Measurements from ENCODE around the gene GABRA6.

Gene GABRA6

GRCh38 chr5:161707382-161707781 is 21.9 kb downstream of the GABRA6 start (continued):
- TF ChIP-seq, protein P1, sequence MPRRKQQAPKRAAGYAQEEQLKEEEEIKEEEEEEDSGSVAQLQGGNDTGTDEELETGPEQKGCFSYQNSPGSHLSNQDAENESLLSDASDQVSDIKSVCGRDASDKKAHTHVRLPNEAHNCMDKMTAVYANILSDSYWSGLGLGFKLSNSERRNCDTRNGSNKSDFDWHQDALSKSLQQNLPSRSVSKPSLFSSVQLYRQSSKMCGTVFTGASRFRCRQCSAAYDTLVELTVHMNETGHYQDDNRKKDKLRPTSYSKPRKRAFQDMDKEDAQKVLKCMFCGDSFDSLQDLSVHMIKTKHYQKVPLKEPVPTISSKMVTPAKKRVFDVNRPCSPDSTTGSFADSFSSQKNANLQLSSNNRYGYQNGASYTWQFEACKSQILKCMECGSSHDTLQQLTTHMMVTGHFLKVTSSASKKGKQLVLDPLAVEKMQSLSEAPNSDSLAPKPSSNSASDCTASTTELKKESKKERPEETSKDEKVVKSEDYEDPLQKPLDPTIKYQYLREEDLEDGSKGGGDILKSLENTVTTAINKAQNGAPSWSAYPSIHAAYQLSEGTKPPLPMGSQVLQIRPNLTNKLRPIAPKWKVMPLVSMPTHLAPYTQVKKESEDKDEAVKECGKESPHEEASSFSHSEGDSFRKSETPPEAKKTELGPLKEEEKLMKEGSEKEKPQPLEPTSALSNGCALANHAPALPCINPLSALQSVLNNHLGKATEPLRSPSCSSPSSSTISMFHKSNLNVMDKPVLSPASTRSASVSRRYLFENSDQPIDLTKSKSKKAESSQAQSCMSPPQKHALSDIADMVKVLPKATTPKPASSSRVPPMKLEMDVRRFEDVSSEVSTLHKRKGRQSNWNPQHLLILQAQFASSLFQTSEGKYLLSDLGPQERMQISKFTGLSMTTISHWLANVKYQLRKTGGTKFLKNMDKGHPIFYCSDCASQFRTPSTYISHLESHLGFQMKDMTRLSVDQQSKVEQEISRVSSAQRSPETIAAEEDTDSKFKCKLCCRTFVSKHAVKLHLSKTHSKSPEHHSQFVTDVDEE (CRISPR knock-in tag; IDR thresholded peaks at IDR 0.05), result no peak
- TF ChIP-seq PPARA (CRISPR knock-in tag; IDR thresholded peaks at IDR 0.05; ENCODE audit: borderline replicate concordance), result no peak

GRCh38 chr5:161709239-161709638 is 23.7 kb downstream of the GABRA6 start:
- no peak for ATAC-seq
- TF ChIP-seq ZFP30 (CRISPR knock-in tag; IDR thresholded peaks at IDR 0.05) (no peak), TCF4 (CRISPR knock-in tag; IDR thresholded peaks at IDR 0.05; ENCODE audit: borderline replicate concordance) (no peak), ESRRG (CRISPR knock-in tag; IDR thresholded peaks at IDR 0.05) (no peak), CREB5 (CRISPR knock-in tag; IDR thresholded peaks at IDR 0.05; ENCODE audit: low read depth) (no peak), ZC3H10 (CRISPR knock-in tag; IDR thresholded peaks at IDR 0.05) (no peak), CSRNP3 (CRISPR knock-in tag; IDR thresholded peaks at IDR 0.05) (no peak), ZNF70 (CRISPR knock-in tag; IDR thresholded peaks at IDR 0.05) (no peak)

- TF ChIP-seq CREB5 (CRISPR knock-in tag; IDR thresholded peaks at IDR 0.05; ENCODE audit: low read depth) (no peak), PPARA (CRISPR knock-in tag; IDR thresholded peaks at IDR 0.05; ENCODE audit: borderline replicate concordance) (no peak), POU6F1 (CRISPR knock-in tag; IDR thresholded peaks at IDR 0.05; ENCODE audit: borderline replicate concordance, low read depth) (no peak), TCF4 (CRISPR knock-in tag; IDR thresholded peaks at IDR 0.05; ENCODE audit: borderline replicate concordance) (no peak), GLIS3 (CRISPR knock-in tag; IDR thresholded peaks at IDR 0.05) (no peak), RARB (CRISPR knock-in tag; IDR thresholded peaks at IDR 0.05) (no peak), ZNF70 (CRISPR knock-in tag; IDR thresholded peaks at IDR 0.05) (no peak), ZFP30 (CRISPR knock-in tag; IDR thresholded peaks at IDR 0.05) (no peak), SNAI2 (CRISPR knock-in tag; IDR thresholded peaks at IDR 0.05) (no peak), ESRRG (CRISPR knock-in tag; IDR thresholded peaks at IDR 0.05) (no peak), ZNF8 (CRISPR knock-in tag; IDR thresholded peaks at IDR 0.05) (no peak)
- TF ChIP-seq, protein P2, sequence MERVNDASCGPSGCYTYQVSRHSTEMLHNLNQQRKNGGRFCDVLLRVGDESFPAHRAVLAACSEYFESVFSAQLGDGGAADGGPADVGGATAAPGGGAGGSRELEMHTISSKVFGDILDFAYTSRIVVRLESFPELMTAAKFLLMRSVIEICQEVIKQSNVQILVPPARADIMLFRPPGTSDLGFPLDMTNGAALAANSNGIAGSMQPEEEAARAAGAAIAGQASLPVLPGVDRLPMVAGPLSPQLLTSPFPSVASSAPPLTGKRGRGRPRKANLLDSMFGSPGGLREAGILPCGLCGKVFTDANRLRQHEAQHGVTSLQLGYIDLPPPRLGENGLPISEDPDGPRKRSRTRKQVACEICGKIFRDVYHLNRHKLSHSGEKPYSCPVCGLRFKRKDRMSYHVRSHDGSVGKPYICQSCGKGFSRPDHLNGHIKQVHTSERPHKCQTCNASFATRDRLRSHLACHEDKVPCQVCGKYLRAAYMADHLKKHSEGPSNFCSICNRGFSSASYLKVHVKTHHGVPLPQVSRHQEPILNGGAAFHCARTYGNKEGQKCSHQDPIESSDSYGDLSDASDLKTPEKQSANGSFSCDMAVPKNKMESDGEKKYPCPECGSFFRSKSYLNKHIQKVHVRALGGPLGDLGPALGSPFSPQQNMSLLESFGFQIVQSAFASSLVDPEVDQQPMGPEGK (CRISPR knock-in tag; IDR thresholded peaks at IDR 0.05; ENCODE audit: borderline replicate concordance), result no peak
- ATAC-seq, result no peak
Observed at GRCh38 chr5:161713042-161713441, 27.5 kb downstream of the GABRA6 start.

DNA sequence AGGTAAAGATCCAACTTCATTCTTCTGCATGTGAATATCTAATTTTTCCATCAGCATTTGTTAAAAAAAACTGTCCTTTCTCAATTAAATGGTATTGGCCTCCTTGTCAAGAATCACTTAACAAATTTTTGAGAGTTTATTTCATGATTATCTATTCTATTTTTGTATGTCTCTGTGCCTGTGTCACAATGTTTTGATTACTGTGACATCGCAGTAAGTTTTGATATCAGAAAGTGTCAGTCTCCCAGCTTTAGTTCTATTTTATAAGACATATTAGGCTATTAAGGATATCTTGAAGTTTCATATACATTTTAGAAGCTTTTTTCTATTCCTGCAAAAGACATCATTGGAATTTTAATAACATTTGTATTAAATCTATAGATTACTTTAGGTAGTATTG is 33.6 kb downstream of the GABRA6 start:
- TF ChIP-seq BACH2 (CRISPR knock-in tag; IDR thresholded peaks at IDR 0.05; ENCODE audit: borderline replicate concordance) (no peak), OSR1 (CRISPR knock-in tag; IDR thresholded peaks at IDR 0.05) (no peak), ZC3H10 (CRISPR knock-in tag; IDR thresholded peaks at IDR 0.05) (no peak), ZFP3 (CRISPR knock-in tag; IDR thresholded peaks at IDR 0.05) (no peak), ARNTL (CRISPR knock-in tag; IDR thresholded peaks at IDR 0.05; ENCODE audit: borderline replicate concordance, low read depth) (no peak), CSDC2 (CRISPR knock-in tag; IDR thresholded peaks at IDR 0.05) (no peak), ISL1 (CRISPR knock-in tag; IDR thresholded peaks at IDR 0.05) (no peak), RARB (CRISPR knock-in tag; IDR thresholded peaks at IDR 0.05) (no peak), CREB5 (CRISPR knock-in tag; IDR thresholded peaks at IDR 0.05; ENCODE audit: low read depth) (no peak), ZFP30 (CRISPR knock-in tag; IDR thresholded peaks at IDR 0.05) (no peak), ZNF565 (CRISPR knock-in tag; conservative IDR thresholded peaks at IDR 0.05; ENCODE audit: low read depth) (no peak)
- TF ChIP-seq, protein P2 (CRISPR knock-in tag; IDR thresholded peaks at IDR 0.05; ENCODE audit: borderline replicate concordance), result no peak
- no peak for ATAC-seq

All from SK-N-SH treated with all-trans-retinoic acid at 6 μM for 48 hours (cell line).